Hepatocyte (in vitro differentiated cells): Measurements from ENCODE around the gene CRISPLD2.

Experiments used
- EZH2 ChIP-seq: fragments of 200-600 bp; sonication (generic); IDR thresholded peaks from 2 replicates; pipeline ENCODE4 v1.6.1; 2016; ENCODE audit warnings: antibody characterized with exemption, mild to moderate bottlenecking, borderline replicate concordance
- EZH2phosphoT487 ChIP-seq: fragments of 200-600 bp; sonication (generic); IDR thresholded peaks from one replicate; pipeline ENCODE4 v1.6.1; 2018; ENCODE audit warnings: antibody characterized with exemption, mild to moderate bottlenecking, low read depth, moderate library complexity; ENCODE audit not compliant: unreplicated experiment, severe bottlenecking
- TF ChIP-seq, protein P1 (sequence below): fragments of 200-600 bp; sonication (generic); IDR thresholded peaks from 2 replicates; pipeline ENCODE4 v1.5.1; 2016; ENCODE audit warnings: antibody characterized with exemption, mild to moderate bottlenecking; ENCODE audit not compliant: poor library complexity

DNA sequence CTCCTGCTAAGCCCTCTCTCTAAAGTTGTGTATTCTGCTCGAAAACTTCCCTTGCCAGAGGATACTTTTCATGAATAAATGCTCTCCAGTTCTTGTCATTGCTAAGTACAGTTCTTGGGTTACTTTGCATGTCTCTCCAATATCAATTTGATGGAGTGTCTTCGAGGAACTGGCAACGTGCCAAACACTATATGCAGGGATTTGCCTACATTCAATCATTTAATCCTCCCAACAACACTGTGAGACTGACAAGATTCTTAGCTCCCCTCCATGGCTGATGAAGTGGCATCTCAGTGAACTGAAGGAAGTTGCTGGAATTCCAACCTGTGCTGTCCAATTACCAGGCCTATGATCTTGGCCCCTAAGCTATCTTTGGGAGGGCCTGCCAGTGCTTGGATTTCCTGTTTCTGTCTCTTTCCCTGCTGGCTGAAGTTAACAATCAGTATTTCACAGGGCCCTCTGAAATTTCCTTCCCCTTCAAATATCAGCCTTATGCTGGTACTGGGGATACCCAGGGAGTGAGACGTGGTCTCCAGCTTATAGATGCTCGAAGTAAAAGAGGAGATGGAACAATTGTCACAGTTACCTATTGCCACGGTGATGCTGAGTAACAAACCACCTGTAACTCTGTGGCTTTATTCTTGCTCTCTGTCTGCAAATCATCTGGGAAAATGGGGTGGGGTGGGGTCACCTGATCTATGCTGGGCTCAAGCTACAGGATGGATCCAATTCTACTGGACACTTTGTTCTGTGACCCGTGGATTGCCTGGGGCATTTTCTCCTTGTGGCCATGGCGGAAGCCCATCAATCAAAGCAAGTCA lies 19.4 kb upstream of the CRISPLD2 start:
- TF ChIP-seq, protein P1, sequence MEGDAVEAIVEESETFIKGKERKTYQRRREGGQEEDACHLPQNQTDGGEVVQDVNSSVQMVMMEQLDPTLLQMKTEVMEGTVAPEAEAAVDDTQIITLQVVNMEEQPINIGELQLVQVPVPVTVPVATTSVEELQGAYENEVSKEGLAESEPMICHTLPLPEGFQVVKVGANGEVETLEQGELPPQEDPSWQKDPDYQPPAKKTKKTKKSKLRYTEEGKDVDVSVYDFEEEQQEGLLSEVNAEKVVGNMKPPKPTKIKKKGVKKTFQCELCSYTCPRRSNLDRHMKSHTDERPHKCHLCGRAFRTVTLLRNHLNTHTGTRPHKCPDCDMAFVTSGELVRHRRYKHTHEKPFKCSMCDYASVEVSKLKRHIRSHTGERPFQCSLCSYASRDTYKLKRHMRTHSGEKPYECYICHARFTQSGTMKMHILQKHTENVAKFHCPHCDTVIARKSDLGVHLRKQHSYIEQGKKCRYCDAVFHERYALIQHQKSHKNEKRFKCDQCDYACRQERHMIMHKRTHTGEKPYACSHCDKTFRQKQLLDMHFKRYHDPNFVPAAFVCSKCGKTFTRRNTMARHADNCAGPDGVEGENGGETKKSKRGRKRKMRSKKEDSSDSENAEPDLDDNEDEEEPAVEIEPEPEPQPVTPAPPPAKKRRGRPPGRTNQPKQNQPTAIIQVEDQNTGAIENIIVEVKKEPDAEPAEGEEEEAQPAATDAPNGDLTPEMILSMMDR = no peak
- no peak for TF ChIP-seq EZH2
- TF ChIP-seq EZH2phosphoT487 = no peak
